Measurements from ENCODE around the gene TCEANC. TPM values are rescaled to one million over a fixed set of nuclear protein-coding genes. Genes with fewer than 3 reads are reported as not detected.

Gene TCEANC
- total RNA-seq, 4 donors from 2014 or later = 3.1 to 5.9 (median 4.1) TPM

DNA sequence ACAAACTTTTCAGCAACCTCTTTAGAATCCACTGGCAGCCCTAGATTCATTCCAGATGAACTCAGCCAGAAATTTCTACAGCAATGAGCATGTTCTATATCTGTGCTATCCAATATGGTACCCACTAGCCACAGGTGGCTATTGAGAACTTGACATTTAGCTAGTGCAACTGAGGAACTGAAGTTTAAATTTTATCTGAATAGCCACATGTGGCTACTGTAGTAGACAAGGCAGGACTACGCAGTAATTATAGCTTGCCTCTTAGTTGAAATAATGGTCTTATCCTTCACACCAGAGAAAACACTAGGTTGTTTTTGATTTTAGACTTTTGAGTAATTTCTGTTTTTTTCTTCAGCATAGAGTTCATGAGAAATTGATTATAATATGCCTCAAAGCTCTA, 2.6 kb upstream of the TCEANC start:
- TF ChIP-seq, protein P1, sequence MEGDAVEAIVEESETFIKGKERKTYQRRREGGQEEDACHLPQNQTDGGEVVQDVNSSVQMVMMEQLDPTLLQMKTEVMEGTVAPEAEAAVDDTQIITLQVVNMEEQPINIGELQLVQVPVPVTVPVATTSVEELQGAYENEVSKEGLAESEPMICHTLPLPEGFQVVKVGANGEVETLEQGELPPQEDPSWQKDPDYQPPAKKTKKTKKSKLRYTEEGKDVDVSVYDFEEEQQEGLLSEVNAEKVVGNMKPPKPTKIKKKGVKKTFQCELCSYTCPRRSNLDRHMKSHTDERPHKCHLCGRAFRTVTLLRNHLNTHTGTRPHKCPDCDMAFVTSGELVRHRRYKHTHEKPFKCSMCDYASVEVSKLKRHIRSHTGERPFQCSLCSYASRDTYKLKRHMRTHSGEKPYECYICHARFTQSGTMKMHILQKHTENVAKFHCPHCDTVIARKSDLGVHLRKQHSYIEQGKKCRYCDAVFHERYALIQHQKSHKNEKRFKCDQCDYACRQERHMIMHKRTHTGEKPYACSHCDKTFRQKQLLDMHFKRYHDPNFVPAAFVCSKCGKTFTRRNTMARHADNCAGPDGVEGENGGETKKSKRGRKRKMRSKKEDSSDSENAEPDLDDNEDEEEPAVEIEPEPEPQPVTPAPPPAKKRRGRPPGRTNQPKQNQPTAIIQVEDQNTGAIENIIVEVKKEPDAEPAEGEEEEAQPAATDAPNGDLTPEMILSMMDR (IDR thresholded peaks at IDR 0.05; ENCODE audit: low read depth) = no peak

DNA sequence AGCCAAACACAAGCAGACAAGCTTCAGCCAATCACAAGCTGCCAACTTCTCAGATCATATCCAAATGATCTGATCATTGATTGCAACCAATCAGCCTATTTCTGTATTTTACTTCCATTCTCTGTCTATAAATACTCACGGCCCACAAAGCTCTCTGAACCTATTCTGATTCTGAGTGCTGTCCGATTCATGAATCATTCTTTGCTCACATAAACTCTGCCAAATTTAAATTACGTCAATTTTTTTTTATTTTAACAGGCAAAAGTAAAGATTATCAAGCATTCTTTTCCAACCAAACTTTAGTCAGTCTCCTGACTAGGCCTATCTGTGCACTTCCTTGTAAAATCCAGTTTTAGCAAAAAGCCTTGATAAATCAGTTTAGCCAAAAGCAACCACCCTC, 1.8 kb upstream of the TCEANC start:
- TF ChIP-seq, protein P1 (IDR thresholded peaks at IDR 0.05; ENCODE audit: low read depth) = no peak

DNA sequence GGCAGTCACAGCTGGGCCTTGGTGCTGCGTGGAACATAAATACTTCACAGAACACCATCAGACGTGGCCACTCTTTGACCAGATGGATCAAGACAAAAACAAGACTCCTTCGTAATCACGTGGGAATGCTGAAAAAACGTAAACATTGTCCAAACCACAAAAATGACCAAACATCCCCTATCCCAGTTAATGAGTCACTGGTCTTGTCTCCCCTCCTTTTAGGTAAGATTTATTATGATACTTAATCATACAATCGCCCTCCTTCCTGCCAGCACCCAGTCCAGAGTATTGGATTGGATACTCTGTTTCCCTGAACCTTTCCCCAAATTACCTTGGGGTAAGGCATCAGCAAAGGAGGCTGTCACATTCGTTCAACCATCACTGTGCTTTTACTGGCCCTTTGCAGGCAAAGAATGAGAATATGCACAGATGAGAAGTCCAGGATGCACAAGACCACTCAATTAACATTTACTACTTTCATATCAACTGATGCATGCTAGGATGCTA, 601 bp upstream of the TCEANC start:
- TF ChIP-seq, protein P1 (IDR thresholded peaks at IDR 0.05; ENCODE audit: low read depth) = no peak

DNA sequence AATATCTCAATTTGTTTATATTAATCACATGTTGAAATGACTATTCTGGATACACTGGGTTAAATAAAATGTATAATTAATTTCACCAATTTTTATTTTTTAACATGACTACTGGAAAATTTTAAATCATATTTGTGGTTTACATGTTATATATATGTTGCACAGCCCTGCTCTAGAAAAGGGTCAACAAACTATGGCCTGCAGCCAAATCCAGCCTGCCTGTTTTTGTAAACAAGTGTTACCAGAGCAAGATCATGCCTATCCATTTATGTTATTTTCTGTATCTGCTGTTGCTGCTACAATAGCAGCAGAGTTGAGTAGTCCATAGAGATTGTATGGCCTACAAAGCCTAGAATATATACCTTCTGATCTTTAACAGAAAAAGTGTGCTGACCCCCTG, 1.2 kb downstream of the TCEANC start:
- TF ChIP-seq, protein P1 (IDR thresholded peaks at IDR 0.05; ENCODE audit: low read depth) = no peak

DNA sequence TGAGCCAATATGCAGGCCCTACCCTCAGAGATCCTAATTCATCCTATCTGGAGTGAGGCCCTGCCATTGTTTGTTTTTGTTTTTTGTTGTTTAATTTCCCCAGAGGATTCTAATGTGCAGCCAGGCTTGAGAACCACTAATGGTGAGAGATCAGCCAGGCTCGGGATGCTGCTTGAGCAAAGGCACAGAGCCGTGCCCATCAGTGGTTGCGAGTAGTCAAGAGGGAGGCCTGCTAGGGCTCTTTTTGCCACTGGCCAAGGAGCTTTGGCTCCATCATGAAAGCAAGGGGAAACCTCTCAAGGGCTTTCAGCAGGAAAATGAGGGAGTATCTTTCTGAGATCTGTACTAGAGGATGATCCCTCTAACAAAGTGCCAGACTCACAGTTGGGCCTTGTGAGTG, 2.7 kb downstream of the TCEANC start:
- TF ChIP-seq, protein P1 (IDR thresholded peaks at IDR 0.05; ENCODE audit: low read depth) = no peak

DNA sequence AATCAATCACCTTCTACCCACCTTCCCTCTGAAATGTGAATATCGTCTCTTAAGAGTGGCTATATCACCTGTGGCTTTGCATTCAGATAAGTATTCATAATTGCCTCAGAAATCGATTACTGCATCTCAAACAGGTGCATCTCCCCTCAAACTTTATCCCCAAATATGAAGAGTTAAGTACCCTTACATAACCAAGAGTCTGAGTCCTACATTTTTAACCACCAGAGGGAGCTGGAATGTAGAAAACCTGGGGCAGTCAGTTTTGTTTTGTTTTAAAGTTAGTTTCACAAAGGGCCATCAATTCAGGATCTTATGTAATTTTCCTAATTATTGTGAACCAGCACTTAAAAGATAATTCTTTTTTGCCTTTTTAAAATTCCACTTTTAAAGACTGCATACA, 5.7 kb downstream of the TCEANC start:
- TF ChIP-seq, protein P1 (IDR thresholded peaks at IDR 0.05; ENCODE audit: low read depth) = no peak

DNA sequence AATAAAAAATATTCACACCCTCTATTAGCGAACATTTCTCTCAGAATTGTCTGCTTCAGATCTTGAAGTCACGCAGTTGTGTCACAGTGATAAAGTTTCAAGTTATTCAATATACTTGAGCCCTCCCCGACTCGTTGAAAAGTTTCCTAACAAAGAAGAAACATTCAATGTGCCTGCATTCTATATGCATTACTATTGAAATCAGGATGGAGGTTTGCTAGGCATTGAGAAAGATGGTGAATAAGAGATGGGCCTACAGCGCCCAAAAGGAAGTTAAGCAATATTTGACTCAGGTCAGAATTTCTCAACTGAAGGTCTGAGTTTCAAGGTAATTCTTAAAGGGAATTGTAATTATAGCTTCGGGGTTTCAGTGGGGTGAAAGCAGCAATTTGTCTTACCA, 6.1 kb downstream of the TCEANC start:
- TF ChIP-seq, protein P1 (IDR thresholded peaks at IDR 0.05; ENCODE audit: low read depth) = no peak
